ENCODE data around the gene KCNN3.
"Not testable (repeated sequence)": the region's sequence is repeated elsewhere in the genome, so short reads cannot be mapped to it uniquely, and the experiment has no call there.

Gene KCNN3

GRCh38 chr1:154694995-154695394 is 175.1 kb downstream of the KCNN3 start:
- no peak for DNase-seq

DNA sequence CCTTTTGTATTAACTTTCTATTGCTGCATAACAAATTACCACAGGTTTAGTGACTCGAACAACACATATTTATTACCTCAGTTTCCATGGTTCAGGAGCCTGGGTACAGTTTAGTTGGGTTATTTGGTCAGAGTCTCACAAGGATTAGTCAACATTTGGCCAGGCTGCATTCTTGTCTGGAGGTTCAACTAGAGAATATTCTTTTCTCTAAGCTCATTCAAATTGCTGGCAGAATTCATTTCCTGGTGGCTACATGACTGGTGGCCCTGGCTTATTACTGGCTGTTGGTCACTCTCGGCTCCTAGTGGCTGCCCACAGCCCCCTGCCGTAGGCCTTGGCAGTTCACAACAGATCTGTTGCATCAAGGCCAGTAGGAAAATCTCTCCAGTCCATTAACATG is 181.0 kb downstream of the KCNN3 start:
- DNase-seq = no peak

- no peak for DNase-seq
Measured at GRCh38 chr1:154686507-154686906, 183.6 kb downstream of the KCNN3 start.

DNA sequence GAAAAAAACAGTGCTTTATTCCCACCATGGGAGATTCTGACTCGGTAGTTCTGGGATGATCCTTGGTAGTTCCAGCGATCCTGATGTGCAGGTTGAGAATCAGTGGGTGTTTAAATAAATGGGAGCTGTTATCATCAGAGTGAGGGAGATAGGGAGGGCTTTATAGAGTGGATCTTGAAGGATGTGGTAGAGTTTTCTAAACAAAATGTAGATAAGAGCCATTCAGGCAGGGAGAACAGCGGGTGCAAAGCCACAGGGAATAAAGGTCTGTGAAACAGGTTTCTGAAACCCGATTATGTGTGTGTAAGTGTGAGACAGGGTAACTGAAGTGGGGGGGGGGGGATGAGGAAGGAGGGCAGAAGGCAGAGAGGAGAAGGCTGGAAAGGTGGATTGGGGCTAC is 186.3 kb downstream of the KCNN3 start:
- DNase-seq = no peak

GRCh38 chr1:154682254-154682653 is 187.8 kb downstream of the KCNN3 start:
- DNase-seq = no peak

- DNase-seq = not testable (repeated sequence)
Measured at GRCh38 chr1:154677844-154678243, 192.2 kb downstream of the KCNN3 start.

GRCh38 chr1:154676847-154677246 is 193.2 kb downstream of the KCNN3 start:
- not testable (repeated sequence) for DNase-seq

GRCh38 chr1:154674456-154674855 is 195.6 kb downstream of the KCNN3 start:
- not testable (repeated sequence) for DNase-seq

- DNase-seq = not testable (repeated sequence)
Measured at GRCh38 chr1:154672245-154672644, 197.8 kb downstream of the KCNN3 start.

- not testable (repeated sequence) for DNase-seq
Measured at GRCh38 chr1:154671412-154671811, 198.7 kb downstream of the KCNN3 start.

GRCh38 chr1:154670310-154671270 is 199.5 kb downstream of the KCNN3 start:
- not testable (repeated sequence) for DNase-seq

DNA sequence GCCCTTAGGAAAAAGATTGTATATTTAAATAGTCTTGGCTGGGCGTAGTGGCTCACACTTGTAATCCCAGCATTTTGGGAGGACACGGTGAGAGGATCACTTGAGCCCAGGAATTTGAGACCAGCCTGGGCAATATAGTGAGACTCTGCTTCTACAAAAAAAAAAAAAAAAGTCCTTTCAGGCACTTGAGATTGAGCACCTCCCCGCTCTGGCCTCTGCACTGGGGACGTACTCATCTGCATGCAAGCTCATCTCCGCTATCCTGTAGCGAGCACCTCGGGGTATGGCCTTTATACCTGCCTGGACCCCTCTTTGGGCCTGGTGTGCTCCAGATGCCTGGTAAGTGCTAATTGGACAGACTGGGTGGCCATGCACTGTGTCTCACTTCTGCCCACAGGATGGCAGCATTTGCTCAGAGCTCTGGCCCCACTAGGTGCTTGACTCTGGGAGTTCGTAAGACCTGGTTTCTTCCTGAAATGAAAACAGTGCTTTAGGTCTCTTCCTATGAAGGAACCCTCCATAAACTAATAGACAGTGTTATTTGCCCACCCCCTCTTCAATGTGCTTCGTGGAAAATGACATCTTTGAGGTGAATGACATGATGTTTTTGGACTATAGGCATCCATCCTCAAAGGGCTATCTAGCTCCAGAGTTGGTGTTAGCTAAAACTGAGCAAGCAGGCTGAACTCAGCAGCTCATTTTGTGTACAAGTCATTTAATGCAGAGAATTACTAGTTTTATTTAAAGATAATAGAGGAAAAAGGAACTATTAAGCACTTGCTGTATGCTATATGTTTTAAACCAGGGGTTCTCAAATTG is 200.4 kb downstream of the KCNN3 start:
- DNase-seq = peak; percentile 76

DNA sequence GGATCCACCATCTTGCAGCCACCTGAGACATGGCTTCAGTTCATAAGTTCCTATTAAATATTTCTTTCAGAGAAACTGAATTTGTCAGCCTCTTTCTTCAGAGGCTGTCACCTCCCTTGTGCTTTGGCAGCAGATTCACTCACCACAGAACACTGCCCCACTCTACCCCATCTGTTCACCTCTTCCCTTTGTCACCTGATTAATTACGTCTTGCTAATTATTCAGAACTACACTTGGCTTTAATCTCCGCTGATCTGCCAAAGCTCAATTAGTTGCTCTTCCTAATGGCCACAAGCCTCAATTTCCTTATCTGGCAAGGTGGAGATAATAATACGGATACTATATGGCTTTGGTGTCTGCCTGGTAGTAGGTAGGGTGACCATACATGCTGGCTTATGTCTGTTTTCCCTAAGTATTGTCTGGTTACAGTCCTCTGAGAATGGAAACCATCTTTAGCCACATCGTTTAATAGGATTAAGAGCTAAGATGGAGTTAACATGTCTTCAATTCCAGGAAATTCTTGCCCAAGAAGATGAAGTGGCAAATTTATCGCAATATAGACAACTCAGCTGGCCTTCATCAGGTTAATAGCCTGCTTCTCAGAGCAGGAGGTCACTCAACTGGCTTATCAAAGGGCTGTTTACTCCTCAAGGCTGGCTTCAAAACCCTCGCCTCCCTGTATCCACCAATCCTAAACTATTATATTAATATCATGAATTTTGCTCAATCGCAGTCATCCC is 203.9 kb downstream of the KCNN3 start:
- DNase-seq = no peak

- DNase-seq = no peak
Measured at GRCh38 chr1:154664331-154665002, 205.6 kb downstream of the KCNN3 start.

GRCh38 chr1:154663471-154664060 is 206.5 kb downstream of the KCNN3 start:
- no peak for DNase-seq

DNA sequence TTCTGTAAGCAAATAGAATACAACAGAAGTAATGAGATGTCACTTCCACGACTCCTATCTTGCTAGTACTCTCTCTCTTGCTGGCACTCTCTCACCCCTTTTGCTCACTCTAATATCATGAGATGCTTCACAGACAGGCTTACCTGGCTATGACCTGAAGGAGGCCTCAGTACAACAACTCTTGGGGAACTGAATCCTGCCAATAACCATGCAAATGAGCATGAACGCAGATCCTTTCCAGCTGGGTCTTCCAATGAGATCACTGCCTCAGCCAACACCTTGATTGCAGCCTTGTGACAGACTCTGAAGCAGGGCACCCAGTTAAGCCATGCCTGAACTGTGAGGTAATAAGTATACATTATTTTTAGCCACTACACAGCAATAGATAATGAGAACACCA is 209.0 kb downstream of the KCNN3 start:
- no peak for DNase-seq

DNA sequence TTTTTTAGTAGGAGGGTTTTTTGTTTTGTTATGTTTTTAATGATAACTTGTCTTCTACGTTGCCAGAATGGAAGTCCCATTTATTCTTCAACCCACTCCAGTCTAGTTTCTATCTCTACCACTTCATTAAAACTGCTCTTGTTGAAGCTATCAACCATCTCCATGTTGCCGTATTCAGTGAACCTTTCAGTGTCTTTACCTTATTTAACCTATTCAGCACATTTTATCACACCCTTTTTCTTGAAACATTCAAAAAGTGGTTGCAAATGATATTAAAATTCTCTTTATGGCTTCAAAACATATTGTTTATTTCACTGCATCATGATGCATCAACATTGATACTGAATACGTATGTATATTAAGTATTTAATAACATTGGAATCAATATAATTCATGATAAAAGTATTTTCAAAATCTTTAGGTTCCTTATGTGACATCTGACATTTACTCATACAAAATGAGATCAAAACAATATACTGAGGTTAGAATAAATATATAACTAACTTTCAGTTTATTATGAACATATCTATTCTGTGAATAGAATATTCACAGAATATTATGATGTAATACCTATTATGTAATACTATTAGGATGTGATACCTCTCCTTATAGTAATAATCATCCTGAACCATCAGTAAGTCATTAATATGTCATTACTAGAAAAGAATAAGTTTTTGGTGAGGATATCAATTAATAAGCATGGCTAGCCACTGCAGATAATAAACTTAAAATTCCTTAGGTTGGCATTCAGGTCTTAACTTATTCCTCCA is 210.1 kb downstream of the KCNN3 start:
- no peak for DNase-seq

- no peak for DNase-seq
Measured at GRCh38 chr1:154657556-154657955, 212.5 kb downstream of the KCNN3 start.

- DNase-seq = no peak
Measured at GRCh38 chr1:154652893-154653292, 217.2 kb downstream of the KCNN3 start.
